Fibroblast of villous mesenchyme (primary cell): ENCODE results near the gene NTPCR. TPM values are rescaled to one million over a fixed set of nuclear protein-coding genes. Genes with fewer than 3 reads are reported as not detected.

Experiments used
- DNase-seq: peaks from one replicate; pipeline ENCODE4 v3.0.0-alpha.2; 2010; ENCODE audit warnings: low read depth
- H3K4me3 ChIP-seq: 2 replicates; pipeline ENCODE4 v1.5.1; 2011; ENCODE audit warnings: low read depth, mild to moderate bottlenecking, low read length
- total RNA-seq: library from RNA; depleted of rRNA; stranded (reverse); fragments of >200 nt; gene quantifications from 2 replicates; pipeline ENCODE4 v1.2.3, GENCODE V29; 2012
- TF ChIP-seq, protein P1 (sequence below): IDR thresholded peaks from 2 replicates; pipeline ENCODE4 v1.5.1; 2012; ENCODE audit warnings: low read depth, mild to moderate bottlenecking, low read length; ENCODE audit not compliant: insufficient read depth

NTPCR gene, protein sequence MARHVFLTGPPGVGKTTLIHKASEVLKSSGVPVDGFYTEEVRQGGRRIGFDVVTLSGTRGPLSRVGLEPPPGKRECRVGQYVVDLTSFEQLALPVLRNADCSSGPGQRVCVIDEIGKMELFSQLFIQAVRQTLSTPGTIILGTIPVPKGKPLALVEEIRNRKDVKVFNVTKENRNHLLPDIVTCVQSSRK
- 14.8 and 20.7 TPM in 2 replicates for total RNA-seq

DNA sequence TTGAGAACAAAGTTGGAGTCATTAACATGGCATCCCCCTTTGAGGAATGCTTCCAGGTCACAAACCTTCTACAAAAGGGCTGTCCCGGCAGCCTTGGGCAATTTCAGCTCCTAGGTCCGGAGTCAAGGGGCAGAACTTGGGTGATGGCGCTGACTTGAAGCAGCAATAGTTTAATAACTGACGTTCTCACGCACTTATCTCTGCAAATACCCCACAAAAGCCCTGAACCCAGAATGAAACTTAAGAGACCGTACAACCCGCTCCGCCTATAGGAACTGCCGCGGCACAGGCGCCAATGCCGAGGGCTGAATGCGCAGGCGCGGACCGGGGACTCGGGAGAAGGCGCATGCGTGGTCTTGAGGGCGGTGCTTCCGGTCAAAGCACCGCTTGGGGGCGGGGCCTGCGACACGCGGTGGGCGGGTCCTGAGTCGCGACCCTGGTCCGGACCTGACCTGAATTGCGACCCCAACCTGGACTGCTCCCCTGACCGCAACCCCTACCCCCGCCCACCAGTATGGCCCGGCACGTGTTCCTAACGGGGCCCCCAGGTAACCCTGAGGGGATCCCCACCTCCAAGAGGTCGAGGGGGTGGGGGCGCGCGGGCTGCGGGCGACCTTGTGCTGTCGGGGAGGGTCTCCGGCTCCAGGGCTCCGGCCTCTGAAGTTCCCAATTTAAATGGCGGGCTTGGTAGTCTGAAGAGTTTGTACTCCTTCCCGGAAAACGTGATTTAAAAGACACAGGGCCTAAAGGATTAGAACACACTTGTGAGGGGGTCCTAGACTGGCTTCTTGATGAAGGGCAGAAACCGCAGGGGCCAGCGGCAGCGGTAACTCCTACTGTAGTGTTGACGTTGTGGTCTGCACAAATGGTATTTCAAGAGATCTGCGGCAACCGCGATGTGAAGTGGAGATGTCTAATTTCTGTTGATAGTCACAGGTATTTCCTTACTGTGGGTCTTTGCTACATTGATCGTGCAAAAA is at the start of gene NTPCR:
TSS of gene NTPCR (plus strand) at position 415 of the 980 bp plus-strand sequence. CDS start at position 515, 100 bp downstream.
- peak; percentile 90 for DNase-seq
- H3K4me3 ChIP-seq = peak within 1 kb of the TSS; percentile 87
- TF ChIP-seq, protein P1, sequence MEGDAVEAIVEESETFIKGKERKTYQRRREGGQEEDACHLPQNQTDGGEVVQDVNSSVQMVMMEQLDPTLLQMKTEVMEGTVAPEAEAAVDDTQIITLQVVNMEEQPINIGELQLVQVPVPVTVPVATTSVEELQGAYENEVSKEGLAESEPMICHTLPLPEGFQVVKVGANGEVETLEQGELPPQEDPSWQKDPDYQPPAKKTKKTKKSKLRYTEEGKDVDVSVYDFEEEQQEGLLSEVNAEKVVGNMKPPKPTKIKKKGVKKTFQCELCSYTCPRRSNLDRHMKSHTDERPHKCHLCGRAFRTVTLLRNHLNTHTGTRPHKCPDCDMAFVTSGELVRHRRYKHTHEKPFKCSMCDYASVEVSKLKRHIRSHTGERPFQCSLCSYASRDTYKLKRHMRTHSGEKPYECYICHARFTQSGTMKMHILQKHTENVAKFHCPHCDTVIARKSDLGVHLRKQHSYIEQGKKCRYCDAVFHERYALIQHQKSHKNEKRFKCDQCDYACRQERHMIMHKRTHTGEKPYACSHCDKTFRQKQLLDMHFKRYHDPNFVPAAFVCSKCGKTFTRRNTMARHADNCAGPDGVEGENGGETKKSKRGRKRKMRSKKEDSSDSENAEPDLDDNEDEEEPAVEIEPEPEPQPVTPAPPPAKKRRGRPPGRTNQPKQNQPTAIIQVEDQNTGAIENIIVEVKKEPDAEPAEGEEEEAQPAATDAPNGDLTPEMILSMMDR = no peak

DNA sequence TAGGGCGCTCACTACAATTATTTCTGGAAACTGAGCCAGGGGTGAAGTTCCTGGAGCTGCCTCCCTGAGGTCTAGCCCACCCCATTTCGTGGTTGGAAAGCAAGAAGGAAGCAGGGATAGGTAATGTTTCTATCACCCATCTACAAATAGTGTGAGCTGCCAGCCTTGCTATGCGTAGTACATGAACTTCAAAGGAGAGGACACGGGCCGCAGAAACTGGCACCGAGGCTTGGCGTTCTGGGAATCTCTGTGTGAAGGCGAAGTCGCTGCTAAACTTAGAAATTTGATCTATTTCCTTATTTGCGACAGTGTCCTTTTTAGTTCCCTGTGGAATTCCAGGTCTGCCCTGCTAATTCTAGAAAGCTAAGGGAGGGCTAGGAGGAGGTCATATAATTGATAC is 49.6 kb upstream of the NTPCR start:
- H3K4me3 ChIP-seq = no peak overlapping the region
- TF ChIP-seq, protein P1 = no peak
- DNase-seq = no peak

DNA sequence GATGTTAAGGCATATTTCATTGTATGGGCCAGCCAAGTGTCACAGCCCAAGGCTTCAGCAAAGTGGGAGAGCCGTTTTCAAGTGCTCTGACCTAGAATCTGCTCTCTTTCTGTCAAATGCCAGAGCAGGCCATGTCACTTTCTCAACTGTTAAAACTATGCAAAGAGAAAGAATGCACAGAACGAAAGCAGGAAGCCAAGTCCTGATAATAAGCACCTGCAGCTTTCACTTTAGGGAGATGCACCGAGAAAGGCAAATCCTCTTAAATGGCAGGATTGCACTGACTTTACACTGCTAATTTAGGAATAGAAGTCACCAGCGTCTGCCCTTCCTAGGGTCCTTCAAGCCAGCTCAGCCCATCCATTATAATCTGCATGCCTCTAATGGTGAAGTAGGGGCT is 49.2 kb upstream of the NTPCR start:
- no peak overlapping the region for H3K4me3 ChIP-seq
- no peak for DNase-seq
- TF ChIP-seq, protein P1 = no peak

DNA sequence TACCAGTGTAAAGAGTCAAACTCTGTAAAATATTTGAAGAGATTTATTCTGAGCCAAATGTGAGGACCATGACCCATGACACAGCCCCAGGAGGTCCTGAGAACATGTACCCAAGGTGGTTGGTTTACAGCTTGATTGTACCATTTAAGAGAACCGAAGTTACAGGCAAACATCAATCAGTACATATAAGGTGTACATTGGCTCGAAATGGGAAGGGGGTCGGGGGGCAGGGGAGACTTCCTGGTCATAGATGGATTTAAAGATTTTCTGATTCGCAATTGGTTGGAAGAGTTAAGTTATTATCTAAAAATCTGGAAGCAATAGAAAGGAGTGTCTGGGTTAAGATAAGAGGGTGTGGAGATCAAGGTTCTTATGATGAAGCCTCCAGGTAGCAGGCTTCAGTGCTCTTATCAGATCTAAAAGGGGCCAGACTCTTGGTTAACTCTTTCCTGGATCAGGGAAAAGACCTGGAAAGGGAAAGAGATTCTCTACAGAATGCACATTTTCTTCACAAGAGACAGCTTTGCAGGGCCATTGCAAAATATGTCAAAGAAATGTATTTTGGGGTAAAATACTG is 47.5 kb upstream of the NTPCR start:
- no peak for DNase-seq
- H3K4me3 ChIP-seq = no peak overlapping the region
- TF ChIP-seq, protein P1 = no peak

DNA sequence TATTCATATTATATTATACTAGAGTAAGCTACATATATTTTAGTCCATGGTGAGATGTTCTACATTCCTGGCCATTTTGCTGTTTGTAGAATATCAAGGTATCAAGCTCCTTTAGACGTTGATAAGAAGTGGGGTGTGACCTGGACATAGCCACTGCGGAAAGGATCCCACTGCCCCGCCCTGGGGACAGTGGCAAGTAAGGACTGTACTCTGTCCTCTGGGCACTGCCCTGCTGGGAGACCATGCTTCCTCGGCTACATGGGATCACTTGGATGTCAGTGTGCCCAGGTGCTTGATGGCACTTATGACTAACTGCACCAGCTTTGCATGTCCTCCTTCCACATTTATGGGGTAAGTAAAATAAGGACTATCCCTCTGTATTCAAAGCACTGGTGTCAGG is 46.3 kb upstream of the NTPCR start:
- DNase-seq = no peak
- H3K4me3 ChIP-seq = no peak overlapping the region
- TF ChIP-seq, protein P1 = no peak

DNA sequence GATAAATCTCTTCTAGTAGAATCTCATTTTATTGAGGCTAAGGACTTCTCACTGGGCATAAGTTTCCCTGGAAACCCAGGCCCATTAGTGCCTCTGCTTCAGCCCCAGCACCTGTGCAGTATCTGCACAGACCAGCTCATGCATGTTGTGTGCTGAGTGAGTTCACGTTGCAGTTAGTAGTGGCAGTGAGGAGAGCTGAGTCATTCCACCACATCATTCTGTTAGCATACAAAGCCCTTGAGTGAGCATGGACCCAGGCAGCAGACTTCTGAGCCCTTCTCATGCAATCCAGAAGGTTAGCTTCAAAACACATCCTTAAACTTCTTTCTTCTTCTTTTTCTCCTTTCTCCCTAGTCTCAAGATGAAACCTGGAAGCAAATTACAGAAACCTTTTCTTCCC is 45.8 kb upstream of the NTPCR start:
- no peak overlapping the region for H3K4me3 ChIP-seq
- TF ChIP-seq, protein P1 = no peak
- peak; percentile 18 for DNase-seq
